HepG2 (cell line): ENCODE measurements around the gene SCN9A. TPM values are rescaled to one million over a fixed set of nuclear protein-coding genes. Genes with fewer than 3 reads are reported as not detected.

Experiments
- FOXC1 ChIP-seq: sonication (generic); formaldehyde crosslinking; IDR thresholded peaks from 2 replicates; pipeline ENCODE4 v1.8.0; 2022; ENCODE audit warnings: mild to moderate bottlenecking, missing genetic modification reagents, borderline replicate concordance
- HIVEP1 ChIP-seq: sonication (generic); formaldehyde crosslinking; IDR thresholded peaks from 2 replicates; pipeline ENCODE4 v1.4.0; 2020; ENCODE audit warnings: mild to moderate bottlenecking, missing genetic modification reagents
- JUN ChIP-seq: sonication (generic); formaldehyde crosslinking; IDR thresholded peaks from 2 replicates; pipeline ENCODE4 v1.4.0; 2020; ENCODE audit warnings: mild to moderate bottlenecking, missing genetic modification reagents
- RARG ChIP-seq: sonication (generic); formaldehyde crosslinking; IDR thresholded peaks from 2 replicates; pipeline ENCODE4 v1.4.0; 2020; ENCODE audit warnings: low read depth, mild to moderate bottlenecking, missing genetic modification reagents
- REL ChIP-seq: sonication (generic); formaldehyde crosslinking; conservative IDR thresholded peaks from 2 replicates; pipeline ENCODE4 v1.8.0; 2022; ENCODE audit warnings: mild to moderate bottlenecking, missing genetic modification reagents, moderate library complexity
- SIX1 ChIP-seq: sonication (generic); formaldehyde crosslinking; IDR thresholded peaks from 2 replicates; pipeline ENCODE4 v1.4.0; 2020; ENCODE audit warnings: missing genetic modification reagents, borderline replicate concordance
- SOX6 ChIP-seq, 2 experiments: fragments of 450-650 bp in 1 of 2; sonication (generic) in 1 of 2; formaldehyde crosslinking in 1 of 2; IDR thresholded peaks; 2 replicates each; pipeline versions ENCODE4 v1.4.0 to v1.6.1; 2017 to 2020; ENCODE audit warnings: antibody characterized with exemption in 1 of 2, mild to moderate bottlenecking in 1 of 2, missing genetic modification reagents in 1 of 2
- ZFP62 ChIP-seq: sonication (generic); formaldehyde crosslinking; IDR thresholded peaks from 2 replicates; pipeline ENCODE4 v1.4.0; 2020; ENCODE audit warnings: missing genetic modification reagents
- ZNF160 ChIP-seq: sonication (generic); formaldehyde crosslinking; IDR thresholded peaks from 2 replicates; pipeline ENCODE4 v1.8.0; 2022; ENCODE audit warnings: mild to moderate bottlenecking, inconsistent platforms, missing genetic modification reagents
- ZNF367 ChIP-seq: sonication (generic); formaldehyde crosslinking; IDR thresholded peaks from 2 replicates; pipeline ENCODE4 v1.4.0; 2020; ENCODE audit warnings: missing genetic modification reagents, borderline replicate concordance
- ZNF383 ChIP-seq: sonication (generic); formaldehyde crosslinking; IDR thresholded peaks from 2 replicates; pipeline ENCODE4 v1.4.0; 2020; ENCODE audit warnings: missing genetic modification reagents, mild to moderate bottlenecking, borderline replicate concordance
- ZNF672 ChIP-seq: sonication (generic); formaldehyde crosslinking; IDR thresholded peaks from 2 replicates; pipeline ENCODE4 v1.8.1; 2022; ENCODE audit warnings: missing genetic modification reagents
- polyA plus RNA-seq, 8 experiments: library from polyadenylated mRNA; depleted of rRNA in 3 of 8; stranded (reverse) in 7 of 8; unstranded in 1 of 8; fragments of >200 nt; fragmentation: Illumina TruSeq in 4 of 8; extraction: Trizol in 4 of 8; gene quantifications; 2 replicates each; pipeline versions ENCODE4 v1.2.1 to v1.2.3, GENCODE V29; 2011 to 2016; ENCODE audit warnings: low read depth in 4 of 8, missing spikeins in 1 of 8, mixed read lengths in 1 of 8; ENCODE audit not compliant: insufficient read depth in 1 of 8
- total RNA-seq, 5 experiments: library from RNA; depleted of rRNA; stranded (reverse); fragments of >200 nt; fragmentation: Illumina TruSeq; extraction: Trizol; gene quantifications; 2 replicates each; pipeline ENCODE4 v1.2.3, GENCODE V29; 2016; ENCODE audit warnings: low read depth in 1 of 5
- TF ChIP-seq, protein P1 (sequence below): IDR thresholded peaks from 2 replicates; pipeline ENCODE4 v1.6.1; 2016; ENCODE audit warnings: low read depth, borderline replicate concordance
- TF ChIP-seq, protein P2 (sequence below): IDR thresholded peaks from 2 replicates; pipeline ENCODE4 v1.6.1; 2016; ENCODE audit warnings: mild to moderate bottlenecking
- TF ChIP-seq, protein P3 (sequence below): sonication (generic); formaldehyde crosslinking; IDR thresholded peaks from 2 replicates; pipeline ENCODE4 v1.4.0; 2020; ENCODE audit warnings: missing genetic modification reagents, borderline replicate concordance
- TF ChIP-seq, protein P4 (sequence below): sonication (generic); formaldehyde crosslinking; IDR thresholded peaks from 2 replicates; pipeline ENCODE4 v1.9.0; 2021; ENCODE audit warnings: mild to moderate bottlenecking, missing genetic modification reagents

SCN9A gene
- total and polyA plus RNA-seq, 2 of the 13 experiments (the other 11 are each of a cell fraction or from before 2014, with no cell fraction given) = 15.3 to 24.3 TPM

DNA sequence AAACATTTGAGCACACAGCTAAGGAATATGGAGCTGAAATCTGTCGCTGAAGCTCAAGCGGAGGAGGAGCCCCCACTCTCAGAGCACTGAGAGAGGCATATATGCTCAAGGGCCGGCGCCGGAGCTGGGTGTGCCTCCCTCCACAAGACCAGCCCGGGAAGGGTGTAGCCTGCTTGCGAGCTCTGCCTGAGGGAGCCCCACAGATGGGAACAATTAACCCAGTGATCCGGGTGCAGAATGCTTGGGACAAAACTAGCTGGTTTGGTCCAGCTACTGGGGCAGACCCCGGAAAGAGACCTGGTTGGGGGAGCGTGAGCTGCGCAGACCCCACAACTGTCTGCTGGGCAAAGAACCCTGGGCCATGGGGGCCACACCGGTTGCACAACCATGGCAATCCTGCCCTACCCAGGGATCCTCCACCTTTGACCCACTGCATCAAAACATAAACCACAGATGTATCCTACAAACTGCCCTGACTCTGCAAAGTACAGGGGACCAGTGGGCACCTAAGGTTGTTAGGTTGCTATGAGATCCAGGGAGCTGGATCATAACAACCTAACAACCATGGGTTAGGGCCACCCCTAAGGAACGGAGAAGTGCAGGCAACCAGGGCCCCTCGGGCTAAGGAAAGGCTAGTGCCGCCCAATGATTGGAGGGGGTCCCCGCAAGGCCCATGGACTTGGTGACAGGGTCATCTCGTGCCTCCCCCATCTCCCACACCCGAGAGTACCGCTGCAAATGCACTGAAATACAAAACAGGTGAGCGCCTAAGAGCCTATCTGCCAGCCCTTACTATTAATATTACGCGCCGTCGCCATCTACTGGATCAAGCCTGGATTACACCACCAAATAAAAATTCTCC, 194.6 kb downstream of the SCN9A start (continued):
- TF ChIP-seq ZNF672 (CRISPR knock-in tag) = no peak
- TF ChIP-seq SOX6 (IDR thresholded peaks at IDR 0.05) = no peak
- TF ChIP-seq SOX6 (CRISPR knock-in tag; IDR thresholded peaks at IDR 0.05) = peak; percentile 42
- TF ChIP-seq, protein P1, sequence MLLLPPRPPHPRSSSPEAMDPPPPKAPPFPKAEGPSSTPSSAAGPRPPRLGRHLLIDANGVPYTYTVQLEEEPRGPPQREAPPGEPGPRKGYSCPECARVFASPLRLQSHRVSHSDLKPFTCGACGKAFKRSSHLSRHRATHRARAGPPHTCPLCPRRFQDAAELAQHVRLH (CRISPR knock-in tag) = peak; percentile 65; the same call in 1 of the 2 replicates
- no peak for TF ChIP-seq ZNF160 (CRISPR knock-in tag)
- TF ChIP-seq FOXC1 (CRISPR knock-in tag) = peak; percentile 69; the same call in 1 of the 2 replicates
- TF ChIP-seq, protein P2, sequence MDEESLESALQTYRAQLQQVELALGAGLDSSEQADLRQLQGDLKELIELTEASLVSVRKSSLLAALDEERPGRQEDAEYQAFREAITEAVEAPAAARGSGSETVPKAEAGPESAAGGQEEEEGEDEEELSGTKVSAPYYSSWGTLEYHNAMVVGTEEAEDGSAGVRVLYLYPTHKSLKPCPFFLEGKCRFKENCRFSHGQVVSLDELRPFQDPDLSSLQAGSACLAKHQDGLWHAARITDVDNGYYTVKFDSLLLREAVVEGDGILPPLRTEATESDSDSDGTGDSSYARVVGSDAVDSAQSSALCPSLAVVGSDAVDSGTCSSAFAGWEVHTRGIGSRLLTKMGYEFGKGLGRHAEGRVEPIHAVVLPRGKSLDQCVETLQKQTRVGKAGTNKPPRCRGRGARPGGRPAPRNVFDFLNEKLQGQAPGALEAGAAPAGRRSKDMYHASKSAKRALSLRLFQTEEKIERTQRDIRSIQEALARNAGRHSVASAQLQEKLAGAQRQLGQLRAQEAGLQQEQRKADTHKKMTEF = 0 out of 2 replicates have a peak, but pooled peaks have one; percentile 47
- TF ChIP-seq REL (CRISPR knock-in tag) = 0 out of 2 replicates have a peak, but pooled peaks have one; percentile 10
- no peak for TF ChIP-seq ZFP62 (CRISPR knock-in tag)
- TF ChIP-seq, protein P3, sequence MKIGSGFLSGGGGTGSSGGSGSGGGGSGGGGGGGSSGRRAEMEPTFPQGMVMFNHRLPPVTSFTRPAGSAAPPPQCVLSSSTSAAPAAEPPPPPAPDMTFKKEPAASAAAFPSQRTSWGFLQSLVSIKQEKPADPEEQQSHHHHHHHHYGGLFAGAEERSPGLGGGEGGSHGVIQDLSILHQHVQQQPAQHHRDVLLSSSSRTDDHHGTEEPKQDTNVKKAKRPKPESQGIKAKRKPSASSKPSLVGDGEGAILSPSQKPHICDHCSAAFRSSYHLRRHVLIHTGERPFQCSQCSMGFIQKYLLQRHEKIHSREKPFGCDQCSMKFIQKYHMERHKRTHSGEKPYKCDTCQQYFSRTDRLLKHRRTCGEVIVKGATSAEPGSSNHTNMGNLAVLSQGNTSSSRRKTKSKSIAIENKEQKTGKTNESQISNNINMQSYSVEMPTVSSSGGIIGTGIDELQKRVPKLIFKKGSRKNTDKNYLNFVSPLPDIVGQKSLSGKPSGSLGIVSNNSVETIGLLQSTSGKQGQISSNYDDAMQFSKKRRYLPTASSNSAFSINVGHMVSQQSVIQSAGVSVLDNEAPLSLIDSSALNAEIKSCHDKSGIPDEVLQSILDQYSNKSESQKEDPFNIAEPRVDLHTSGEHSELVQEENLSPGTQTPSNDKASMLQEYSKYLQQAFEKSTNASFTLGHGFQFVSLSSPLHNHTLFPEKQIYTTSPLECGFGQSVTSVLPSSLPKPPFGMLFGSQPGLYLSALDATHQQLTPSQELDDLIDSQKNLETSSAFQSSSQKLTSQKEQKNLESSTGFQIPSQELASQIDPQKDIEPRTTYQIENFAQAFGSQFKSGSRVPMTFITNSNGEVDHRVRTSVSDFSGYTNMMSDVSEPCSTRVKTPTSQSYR (CRISPR knock-in tag) = peak; percentile 26; the same call in 1 of the 2 replicates
- TF ChIP-seq RARG = no peak
- peak; percentile 29; the same call in 1 of the 2 replicates for TF ChIP-seq SIX1 (CRISPR knock-in tag)
- 0 out of 2 replicates have a peak, but pooled peaks have one; percentile 72 for TF ChIP-seq ZNF383 (CRISPR knock-in tag)
- 0 out of 2 replicates have a peak, but pooled peaks have one; percentile 33 for TF ChIP-seq HIVEP1 (CRISPR knock-in tag)
- TF ChIP-seq, protein P4, sequence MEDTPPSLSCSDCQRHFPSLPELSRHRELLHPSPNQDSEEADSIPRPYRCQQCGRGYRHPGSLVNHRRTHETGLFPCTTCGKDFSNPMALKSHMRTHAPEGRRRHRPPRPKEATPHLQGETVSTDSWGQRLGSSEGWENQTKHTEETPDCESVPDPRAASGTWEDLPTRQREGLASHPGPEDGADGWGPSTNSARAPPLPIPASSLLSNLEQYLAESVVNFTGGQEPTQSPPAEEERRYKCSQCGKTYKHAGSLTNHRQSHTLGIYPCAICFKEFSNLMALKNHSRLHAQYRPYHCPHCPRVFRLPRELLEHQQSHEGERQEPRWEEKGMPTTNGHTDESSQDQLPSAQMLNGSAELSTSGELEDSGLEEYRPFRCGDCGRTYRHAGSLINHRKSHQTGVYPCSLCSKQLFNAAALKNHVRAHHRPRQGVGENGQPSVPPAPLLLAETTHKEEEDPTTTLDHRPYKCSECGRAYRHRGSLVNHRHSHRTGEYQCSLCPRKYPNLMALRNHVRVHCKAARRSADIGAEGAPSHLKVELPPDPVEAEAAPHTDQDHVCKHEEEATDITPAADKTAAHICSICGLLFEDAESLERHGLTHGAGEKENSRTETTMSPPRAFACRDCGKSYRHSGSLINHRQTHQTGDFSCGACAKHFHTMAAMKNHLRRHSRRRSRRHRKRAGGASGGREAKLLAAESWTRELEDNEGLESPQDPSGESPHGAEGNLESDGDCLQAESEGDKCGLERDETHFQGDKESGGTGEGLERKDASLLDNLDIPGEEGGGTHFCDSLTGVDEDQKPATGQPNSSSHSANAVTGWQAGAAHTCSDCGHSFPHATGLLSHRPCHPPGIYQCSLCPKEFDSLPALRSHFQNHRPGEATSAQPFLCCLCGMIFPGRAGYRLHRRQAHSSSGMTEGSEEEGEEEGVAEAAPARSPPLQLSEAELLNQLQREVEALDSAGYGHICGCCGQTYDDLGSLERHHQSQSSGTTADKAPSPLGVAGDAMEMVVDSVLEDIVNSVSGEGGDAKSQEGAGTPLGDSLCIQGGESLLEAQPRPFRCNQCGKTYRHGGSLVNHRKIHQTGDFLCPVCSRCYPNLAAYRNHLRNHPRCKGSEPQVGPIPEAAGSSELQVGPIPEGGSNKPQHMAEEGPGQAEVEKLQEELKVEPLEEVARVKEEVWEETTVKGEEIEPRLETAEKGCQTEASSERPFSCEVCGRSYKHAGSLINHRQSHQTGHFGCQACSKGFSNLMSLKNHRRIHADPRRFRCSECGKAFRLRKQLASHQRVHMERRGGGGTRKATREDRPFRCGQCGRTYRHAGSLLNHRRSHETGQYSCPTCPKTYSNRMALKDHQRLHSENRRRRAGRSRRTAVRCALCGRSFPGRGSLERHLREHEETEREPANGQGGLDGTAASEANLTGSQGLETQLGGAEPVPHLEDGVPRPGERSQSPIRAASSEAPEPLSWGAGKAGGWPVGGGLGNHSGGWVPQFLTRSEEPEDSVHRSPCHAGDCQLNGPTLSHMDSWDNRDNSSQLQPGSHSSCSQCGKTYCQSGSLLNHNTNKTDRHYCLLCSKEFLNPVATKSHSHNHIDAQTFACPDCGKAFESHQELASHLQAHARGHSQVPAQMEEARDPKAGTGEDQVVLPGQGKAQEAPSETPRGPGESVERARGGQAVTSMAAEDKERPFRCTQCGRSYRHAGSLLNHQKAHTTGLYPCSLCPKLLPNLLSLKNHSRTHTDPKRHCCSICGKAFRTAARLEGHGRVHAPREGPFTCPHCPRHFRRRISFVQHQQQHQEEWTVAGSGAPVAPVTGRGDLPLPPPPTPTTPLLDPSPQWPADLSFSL (CRISPR knock-in tag) = 0 out of 2 replicates have a peak, but pooled peaks have one; percentile 21
- TF ChIP-seq JUN (CRISPR knock-in tag) = no peak
- TF ChIP-seq ZNF367 (CRISPR knock-in tag) = no peak
